ENCODE results near the gene MTHFD1L. TPM values are rescaled to one million over a fixed set of nuclear protein-coding genes. Genes with fewer than 3 reads are reported as not detected.
A peak's percentile ranks its signal among the peaks of the same experiment; 100 is the strongest.

The MTHFD1L gene
- total and polyA plus RNA-seq, 10 donors, result 6.7 to 32.1 (median 13.1) TPM

DNA sequence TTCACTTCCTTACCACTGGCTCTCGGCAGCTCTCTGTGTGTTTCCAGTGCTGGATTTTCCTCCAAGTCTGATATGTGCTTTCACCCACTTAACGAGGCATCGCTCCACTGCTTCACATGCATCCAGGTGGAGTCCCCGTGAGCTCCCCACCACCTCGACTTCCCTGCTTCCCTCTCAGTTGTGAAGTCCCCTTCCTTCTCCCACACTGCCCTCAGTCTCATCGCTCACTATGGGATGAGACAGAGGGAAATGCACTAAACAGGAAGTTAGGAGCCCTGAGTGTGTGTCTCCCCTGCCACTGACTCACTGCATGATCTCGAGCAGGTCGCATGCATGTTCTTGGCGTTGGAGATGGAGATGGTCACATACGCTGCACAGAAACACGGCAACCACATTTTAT lies 84.0 kb downstream of the MTHFD1L start:
- Histone ChIP-seq H3K4me1 (no peaks in the 10 kb centered on the region), H3K36me3 (peaks cover 0 to 88% (median 27%) of the 10 kb centered on the region in 6 donors), H3K27ac (no peak overlapping the region), H3K27me3 (replicated peaks in 1 of 7) (no peaks in the 10 kb centered on the region), H3K4me3 (no peak overlapping the region), H3K9me3 (no peaks in the 10 kb centered on the region)
- no peak for DNase-seq
- TF ChIP-seq, protein P1, sequence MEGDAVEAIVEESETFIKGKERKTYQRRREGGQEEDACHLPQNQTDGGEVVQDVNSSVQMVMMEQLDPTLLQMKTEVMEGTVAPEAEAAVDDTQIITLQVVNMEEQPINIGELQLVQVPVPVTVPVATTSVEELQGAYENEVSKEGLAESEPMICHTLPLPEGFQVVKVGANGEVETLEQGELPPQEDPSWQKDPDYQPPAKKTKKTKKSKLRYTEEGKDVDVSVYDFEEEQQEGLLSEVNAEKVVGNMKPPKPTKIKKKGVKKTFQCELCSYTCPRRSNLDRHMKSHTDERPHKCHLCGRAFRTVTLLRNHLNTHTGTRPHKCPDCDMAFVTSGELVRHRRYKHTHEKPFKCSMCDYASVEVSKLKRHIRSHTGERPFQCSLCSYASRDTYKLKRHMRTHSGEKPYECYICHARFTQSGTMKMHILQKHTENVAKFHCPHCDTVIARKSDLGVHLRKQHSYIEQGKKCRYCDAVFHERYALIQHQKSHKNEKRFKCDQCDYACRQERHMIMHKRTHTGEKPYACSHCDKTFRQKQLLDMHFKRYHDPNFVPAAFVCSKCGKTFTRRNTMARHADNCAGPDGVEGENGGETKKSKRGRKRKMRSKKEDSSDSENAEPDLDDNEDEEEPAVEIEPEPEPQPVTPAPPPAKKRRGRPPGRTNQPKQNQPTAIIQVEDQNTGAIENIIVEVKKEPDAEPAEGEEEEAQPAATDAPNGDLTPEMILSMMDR (IDR thresholded peaks at IDR 0.05 in 8 of 11, conservative IDR thresholded peaks at IDR 0.05 in 3 of 11), result no peak
- no peak for TF ChIP-seq POLR2AphosphoS5 (IDR thresholded peaks at IDR 0.05)
- no peak for TF ChIP-seq POLR2A (IDR thresholded peaks at IDR 0.05)
- WGBS, 5 donors, result 84 to 95% (median 85%) methylated on average over 11 of the region's 11 CpGs
- intact Hi-C loops (cut with DNase I; ENCODE audit: low total_unique reads), result no loop called here

DNA sequence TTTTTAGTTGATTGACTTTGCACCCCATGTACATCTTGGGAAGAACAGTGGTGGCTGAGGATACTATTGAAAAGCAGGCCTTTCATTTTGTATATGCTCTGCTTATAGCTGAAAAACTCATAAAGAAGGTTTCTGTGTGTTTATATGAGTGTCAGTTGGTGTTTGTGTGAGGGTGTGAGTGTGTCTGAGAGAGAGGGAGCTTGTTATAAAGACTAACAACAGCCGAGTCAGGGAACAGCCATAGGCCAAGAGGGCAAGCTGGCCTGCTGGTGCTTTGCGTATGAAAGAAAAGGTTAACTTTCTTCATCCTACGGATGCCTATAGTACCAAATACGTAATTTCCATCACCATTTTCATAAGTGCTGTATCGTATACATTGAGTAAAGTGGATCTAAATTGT lies 88.3 kb downstream of the MTHFD1L start:
- H3K9me3 ChIP-seq, result no peaks in the 10 kb centered on the region
- TF ChIP-seq POLR2A (IDR thresholded peaks at IDR 0.05) (no peak), POLR2AphosphoS5 (IDR thresholded peaks at IDR 0.05) (no peak)
- TF ChIP-seq, protein P1 (IDR thresholded peaks at IDR 0.05 in 8 of 11, conservative IDR thresholded peaks at IDR 0.05 in 3 of 11), result no peak
- no peak for DNase-seq
- H3K4me1 ChIP-seq, result no peaks in the 10 kb centered on the region
- peaks cover 0 to 67% (median 22%) of the 10 kb centered on the region in 6 donors for H3K36me3 ChIP-seq
- intact Hi-C loops (cut with DNase I; ENCODE audit: low total_unique reads), result no loop called here
- no peak overlapping the region for H3K27ac ChIP-seq
- H3K27me3 ChIP-seq (replicated peaks in 1 of 7), result no peaks in the 10 kb centered on the region
- WGBS, 5 donors, result 82 to 95% (median 92%) methylated on average over 5 of the region's 5 CpGs
- no peak overlapping the region for H3K4me3 ChIP-seq

DNA sequence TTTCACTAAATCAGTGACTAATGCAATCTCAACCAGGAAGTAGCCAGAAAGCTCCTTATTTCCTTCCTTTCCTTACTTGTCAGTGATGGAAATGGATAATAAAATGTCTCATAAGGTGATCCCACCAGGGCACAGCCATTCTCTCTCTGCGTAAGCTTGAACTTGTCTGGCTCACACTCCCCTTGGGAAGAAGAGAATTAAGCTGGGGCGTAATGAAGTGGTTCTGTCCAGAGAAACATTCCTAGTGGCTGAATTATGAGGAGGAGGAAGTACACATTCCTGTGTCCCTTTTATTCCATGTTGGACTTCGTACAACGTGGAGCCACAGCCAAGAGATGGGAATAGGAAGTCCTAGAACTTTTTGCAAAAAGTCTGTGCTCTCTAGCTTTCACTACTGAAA lies 93.7 kb downstream of the MTHFD1L start:
- intact Hi-C loops (cut with DNase I; ENCODE audit: low total_unique reads), result no loop called here
- DNase-seq, result no peak
- H3K27me3 ChIP-seq (replicated peaks in 1 of 7), result no peaks in the 10 kb centered on the region
- peak overlapping the region in 4 of 8 donors; percentile 1 to 36 (median 10) for H3K27ac ChIP-seq
- no peaks in the 10 kb centered on the region for H3K9me3 ChIP-seq
- H3K4me3 ChIP-seq, result no peak overlapping the region
- H3K4me1 ChIP-seq, result no peaks in the 10 kb centered on the region
- TF ChIP-seq POLR2A (IDR thresholded peaks at IDR 0.05) (no peak), POLR2AphosphoS5 (IDR thresholded peaks at IDR 0.05) (no peak)
- TF ChIP-seq, protein P1 (IDR thresholded peaks at IDR 0.05 in 8 of 11, conservative IDR thresholded peaks at IDR 0.05 in 3 of 11), result no peak
- 32 to 74% (median 66%) methylated on average over 4 of the region's 4 CpGs for WGBS, 5 donors
- H3K36me3 ChIP-seq, result peaks cover 0 to 60% (median 4%) of the 10 kb centered on the region in 6 donors

DNA sequence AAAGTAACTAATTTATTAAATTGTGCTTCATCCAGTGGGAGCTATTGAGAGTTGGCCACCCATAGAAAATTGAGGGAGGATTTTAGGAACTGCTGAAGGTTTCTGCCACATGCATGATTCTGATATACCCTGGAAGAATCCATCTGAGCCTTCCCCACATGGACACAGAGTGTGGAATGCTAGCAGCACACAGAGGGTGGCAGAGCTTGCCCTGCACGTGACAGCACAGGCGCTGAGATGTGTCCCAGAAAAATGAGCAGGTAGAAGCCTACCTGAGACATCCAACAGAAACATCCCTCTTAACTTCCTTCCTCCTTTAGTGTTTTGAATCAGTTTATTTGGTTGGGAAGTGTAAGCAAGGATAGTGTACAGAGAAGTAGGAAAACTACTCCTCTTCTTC lies 96.9 kb downstream of the MTHFD1L start:
- no peak overlapping the region for H3K4me3 ChIP-seq
- TF ChIP-seq POLR2A (IDR thresholded peaks at IDR 0.05), result no peak
- TF ChIP-seq, protein P1 (IDR thresholded peaks at IDR 0.05 in 8 of 11, conservative IDR thresholded peaks at IDR 0.05 in 3 of 11), result no peak
- no peak for TF ChIP-seq POLR2AphosphoS5 (IDR thresholded peaks at IDR 0.05)
- no peak overlapping the region for H3K27ac ChIP-seq
- H3K9me3 ChIP-seq, result no peaks in the 10 kb centered on the region
- WGBS, 5 donors, result 85 to 100% (median 96%) methylated on average over 2 of the region's 2 CpGs
- H3K27me3 ChIP-seq (replicated peaks in 1 of 7), result no peaks in the 10 kb centered on the region
- H3K4me1 ChIP-seq, result no peaks in the 10 kb centered on the region
- peaks cover 0 to 69% (median 5%) of the 10 kb centered on the region in 6 donors for H3K36me3 ChIP-seq
- intact Hi-C loops (cut with DNase I; ENCODE audit: low total_unique reads), result no loop called here
- DNase-seq, result no peak
